ENCODE measurements around the gene GPR82. TPM values are rescaled to one million over a fixed set of nuclear protein-coding genes. Genes with fewer than 3 reads are reported as not detected.

GPR82 gene
- total RNA-seq, 4 donors from 2014 or later = 0.40 to 1.7 (median 0.88) TPM; not detected in 1

DNA sequence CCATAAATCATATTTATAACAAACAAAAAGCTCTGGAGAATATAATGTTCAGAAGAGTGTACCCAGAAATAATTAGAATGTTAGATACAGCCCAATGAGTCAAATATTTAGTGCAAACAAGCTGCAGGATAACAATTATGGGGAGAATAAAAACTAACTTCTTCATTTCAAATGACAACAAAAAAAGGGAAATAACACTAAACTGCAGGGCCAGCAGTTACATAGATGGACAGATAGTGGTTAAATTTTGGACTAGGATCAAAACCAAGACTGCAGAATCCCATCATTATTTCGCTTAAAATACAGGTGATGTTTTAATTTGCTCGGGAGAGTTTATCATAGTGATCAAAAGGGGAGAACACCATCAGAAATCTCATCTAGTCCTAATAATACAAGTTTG, 35.8 kb upstream of the GPR82 start:
- no peak overlapping the region for H3K4me3 ChIP-seq
- no peaks in the 10 kb centered on the region for H3K36me3 ChIP-seq
- H3K27ac ChIP-seq = no peak overlapping the region
- DNase-seq = no peak
- no peaks in the 10 kb centered on the region for H3K9me3 ChIP-seq
- no peaks in the 10 kb centered on the region for H3K27me3 ChIP-seq
- H3K4me1 ChIP-seq = no peaks in the 10 kb centered on the region
- TF ChIP-seq POLR2A (IDR thresholded peaks at IDR 0.05) (no peak), CTCF (IDR thresholded peaks at IDR 0.05) (no peak)

DNA sequence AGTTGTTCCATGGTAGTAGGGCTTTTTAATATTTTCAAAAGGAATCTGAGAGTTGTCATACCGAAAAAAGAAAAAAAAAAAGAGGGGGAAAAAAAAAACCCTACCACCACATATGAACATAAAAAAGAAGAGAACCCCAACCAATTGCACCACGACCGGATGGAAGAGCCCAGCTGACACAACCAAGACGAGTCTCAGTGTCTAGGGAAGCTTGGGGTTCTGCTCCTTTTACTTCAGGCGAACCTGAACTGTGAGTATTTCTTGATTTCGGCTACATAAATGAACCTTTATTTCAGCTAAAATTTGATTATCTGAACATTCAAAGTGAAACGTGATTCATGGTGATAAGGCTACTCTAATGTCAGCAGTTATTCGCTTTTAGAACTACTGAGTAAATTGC, 35.1 kb upstream of the GPR82 start, which contains the start of gene GPR34:
GPR34 (plus strand) TSS at position 139 of the 400 bp plus-strand sequence. CDS start 6,661 bp downstream, outside the sequence.
- no peaks in the 10 kb centered on the region for H3K9me3 ChIP-seq
- TF ChIP-seq POLR2A (IDR thresholded peaks at IDR 0.05) = no peak
- no peak for TF ChIP-seq CTCF (IDR thresholded peaks at IDR 0.05)
- H3K4me1 ChIP-seq = no peaks in the 10 kb centered on the region
- H3K27ac ChIP-seq = peak within 1 kb of the TSS in 1 of 4 donors; percentile 12
- H3K4me3 ChIP-seq = peak within 1 kb of the TSS in 2 of 4 donors; percentile 9 to 14
- no peaks in the 10 kb centered on the region for H3K27me3 ChIP-seq
- no peak for DNase-seq
- H3K36me3 ChIP-seq = no peaks in the 10 kb centered on the region

DNA sequence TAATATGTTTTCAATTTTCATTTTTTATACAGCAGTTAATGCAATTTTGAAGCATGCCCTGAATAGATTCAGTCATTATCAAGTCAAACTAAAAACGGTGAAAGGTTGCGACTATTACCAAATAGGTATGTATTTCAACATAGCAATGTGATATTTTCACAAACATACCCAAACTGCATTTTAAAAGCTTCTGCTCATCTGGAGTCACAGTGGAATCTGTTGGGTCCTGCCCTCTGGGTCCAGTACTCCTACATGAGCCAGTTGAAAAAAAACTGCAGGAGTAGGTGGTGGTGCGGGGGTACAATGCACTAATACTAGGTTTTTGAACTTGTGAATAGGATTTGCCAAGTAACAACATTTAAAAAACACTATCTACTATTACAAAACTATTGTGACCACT, 34.3 kb upstream of the GPR82 start:
- Histone ChIP-seq H3K9me3 (no peaks in the 10 kb centered on the region), H3K4me3 (peak overlapping the region in 1 of 4 donors; percentile 14), H3K27me3 (no peaks in the 10 kb centered on the region), H3K4me1 (no peaks in the 10 kb centered on the region), H3K27ac (peak overlapping the region in 1 of 4 donors; percentile 12), H3K36me3 (no peaks in the 10 kb centered on the region)
- no peak for TF ChIP-seq POLR2A (IDR thresholded peaks at IDR 0.05)
- TF ChIP-seq CTCF (IDR thresholded peaks at IDR 0.05) = no peak
- no peak for DNase-seq

GRCh38 chrX:41692162-41692749, 31.7 kb upstream of the GPR82 start:
- TF ChIP-seq CTCF (IDR thresholded peaks at IDR 0.05) = no peak
- no peak for TF ChIP-seq POLR2A (IDR thresholded peaks at IDR 0.05)
- no peaks in the 10 kb centered on the region for H3K9me3 ChIP-seq
- no peak for DNase-seq
- H3K4me1 ChIP-seq = no peaks in the 10 kb centered on the region
- no peaks in the 10 kb centered on the region for H3K27me3 ChIP-seq
- H3K36me3 ChIP-seq = no peaks in the 10 kb centered on the region
- H3K27ac ChIP-seq = no peak overlapping the region
- H3K4me3 ChIP-seq = no peak overlapping the region

- H3K4me3 ChIP-seq = no peak overlapping the region
- H3K36me3 ChIP-seq = no peaks in the 10 kb centered on the region
- no peak overlapping the region for H3K27ac ChIP-seq
- no peaks in the 10 kb centered on the region for H3K4me1 ChIP-seq
- no peak for DNase-seq
- no peaks in the 10 kb centered on the region for H3K27me3 ChIP-seq
- TF ChIP-seq POLR2A (IDR thresholded peaks at IDR 0.05) = no peak
- no peak for TF ChIP-seq CTCF (IDR thresholded peaks at IDR 0.05)
- no peaks in the 10 kb centered on the region for H3K9me3 ChIP-seq
Observed at GRCh38 chrX:41693024-41693423, 31.0 kb upstream of the GPR82 start.

All from Peyer's patch (tissue), 4 donors.